Stimulated activated CD4-positive, alpha-beta T cell treated with anti-CD3 and anti-CD28 coated beads, Interleukin-4, amount 100 ng/mL, for 24 hours (primary cell): ENCODE results near the gene ADGRV1.

Experiments used
- DNase-seq: peaks from one replicate; pipeline ENCODE4 v3.0.0-alpha.2; 2020

Gene ADGRV1

GRCh38 chr5:90875456-90875855, 316.9 kb downstream of the ADGRV1 start:
- DNase-seq, result no peak

GRCh38 chr5:90876366-90876765, 317.8 kb downstream of the ADGRV1 start:
- no peak for DNase-seq

GRCh38 chr5:90877049-90877448, 318.5 kb downstream of the ADGRV1 start:
- DNase-seq, result no peak

- DNase-seq, result no peak
Observed at GRCh38 chr5:90878081-90878480, 319.5 kb downstream of the ADGRV1 start.

- DNase-seq, result no peak
Observed at GRCh38 chr5:90878549-90879196, 320.1 kb downstream of the ADGRV1 start.

GRCh38 chr5:90881626-90882150, 323.1 kb downstream of the ADGRV1 start:
- no peak for DNase-seq

GRCh38 chr5:90882448-90882847, 323.9 kb downstream of the ADGRV1 start:
- no peak for DNase-seq

DNA sequence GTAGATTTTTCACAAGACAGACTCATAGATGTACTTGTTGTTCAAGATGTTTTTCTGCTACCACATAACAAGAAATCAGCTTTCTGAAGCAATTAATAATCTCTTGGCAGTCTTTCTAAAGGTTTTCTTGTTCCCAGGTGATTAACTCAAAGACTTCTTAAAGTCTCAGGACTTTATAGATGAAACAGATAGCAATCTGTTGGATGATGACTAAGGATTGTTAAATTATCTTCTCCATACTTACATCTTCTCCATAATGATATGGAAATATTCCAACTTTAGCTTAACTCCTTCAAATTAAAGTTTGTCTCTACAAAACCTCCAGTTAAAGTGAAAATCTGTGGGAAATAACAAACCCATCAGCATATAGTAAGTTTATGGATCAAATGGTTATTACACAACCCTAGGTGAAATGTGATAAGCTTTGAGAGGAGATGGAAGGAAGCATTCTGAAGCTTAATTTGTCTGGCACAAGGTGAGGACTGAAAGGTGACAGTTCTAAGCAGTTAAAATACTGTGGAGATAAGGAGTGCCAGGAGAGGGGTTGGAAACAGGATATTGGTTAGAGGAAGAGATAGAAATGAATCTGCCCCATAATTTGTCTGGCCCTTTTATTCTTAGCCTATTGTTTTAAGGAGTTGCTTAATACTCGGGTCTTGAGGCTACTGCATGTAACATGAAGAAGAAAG, 326.7 kb downstream of the ADGRV1 start:
- no peak for DNase-seq

GRCh38 chr5:90886381-90886780, 327.8 kb downstream of the ADGRV1 start:
- DNase-seq, result no peak

- DNase-seq, result no peak
Observed at GRCh38 chr5:90888511-90889324, 330.1 kb downstream of the ADGRV1 start.

DNA sequence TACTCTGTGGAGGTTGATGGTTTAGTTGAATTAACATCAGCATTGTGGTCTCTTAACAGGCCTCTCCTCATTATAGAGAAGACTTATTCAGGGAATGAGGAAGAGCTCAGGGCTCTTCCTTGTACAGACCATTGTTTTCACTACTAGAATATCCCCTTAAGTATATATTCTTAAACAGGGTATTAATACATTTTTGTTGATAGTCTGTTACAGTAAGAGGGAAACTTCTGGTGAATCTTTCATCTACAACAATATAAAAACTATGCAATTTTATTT, 330.7 kb downstream of the ADGRV1 start:
- DNase-seq, result no peak

GRCh38 chr5:90890180-90890579, 331.6 kb downstream of the ADGRV1 start:
- DNase-seq, result no peak

GRCh38 chr5:90894866-90895420, 336.3 kb downstream of the ADGRV1 start:
- DNase-seq, result no peak

GRCh38 chr5:90897618-90898017, 339.0 kb downstream of the ADGRV1 start:
- no peak for DNase-seq

DNA sequence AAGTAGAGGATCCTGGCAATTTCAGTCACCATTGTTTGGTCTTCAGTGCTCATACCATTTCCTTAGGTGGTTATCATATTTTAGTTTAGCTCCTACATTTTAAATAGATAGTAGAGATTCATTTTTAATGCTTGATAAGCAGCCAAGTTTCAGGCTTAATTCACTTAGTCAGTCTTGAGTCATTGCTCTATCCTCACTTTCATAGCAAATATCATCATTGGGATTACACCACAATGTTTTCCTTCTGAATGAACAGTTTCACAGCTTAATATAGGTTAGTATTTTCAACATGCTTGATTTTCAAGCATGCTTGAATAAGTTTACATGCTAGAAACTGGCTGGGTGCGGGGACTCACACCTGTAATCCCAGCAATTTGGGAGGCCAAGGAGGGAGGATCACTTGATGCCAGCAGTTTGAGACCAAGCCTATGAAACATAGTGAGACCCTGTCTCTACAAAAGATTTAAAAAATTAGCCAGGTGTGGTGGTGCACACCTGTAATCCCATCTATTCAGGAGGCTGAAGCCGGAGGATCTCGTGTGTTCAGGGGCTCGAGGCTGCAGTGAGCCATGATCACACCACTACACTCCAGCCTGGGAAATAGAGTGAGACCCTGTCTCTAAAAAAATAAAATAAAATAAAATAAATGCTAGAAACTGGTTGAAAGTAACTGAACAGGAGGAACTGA, 339.9 kb downstream of the ADGRV1 start:
- no peak for DNase-seq

DNA sequence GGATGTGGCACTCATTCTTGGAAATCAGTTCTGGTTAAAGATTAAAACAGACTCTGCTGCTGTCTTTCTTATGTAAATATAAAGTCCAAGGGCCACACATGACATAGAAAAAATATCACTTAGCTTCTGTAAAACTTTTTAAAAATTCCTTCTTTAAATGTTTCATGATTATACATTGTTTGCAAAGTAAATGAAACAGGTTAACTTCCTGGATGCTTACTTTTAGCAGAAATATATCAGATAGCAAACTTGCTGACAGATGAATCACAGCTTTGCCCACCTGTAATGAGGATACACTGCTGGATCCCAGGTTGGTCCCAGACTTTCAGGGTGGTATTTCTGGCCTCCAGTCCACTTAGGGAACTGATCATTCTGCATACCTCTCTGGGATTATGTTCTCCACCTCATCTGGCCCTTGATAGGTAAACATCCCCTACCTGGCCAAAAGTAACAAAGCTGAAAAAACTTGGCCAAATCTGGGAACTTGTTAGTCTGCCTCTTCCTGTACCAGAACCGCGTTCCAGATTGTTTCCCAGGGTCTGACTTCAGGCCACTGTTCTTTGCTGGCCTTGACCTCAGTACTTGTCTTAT, 340.5 kb downstream of the ADGRV1 start:
- no peak for DNase-seq

DNA sequence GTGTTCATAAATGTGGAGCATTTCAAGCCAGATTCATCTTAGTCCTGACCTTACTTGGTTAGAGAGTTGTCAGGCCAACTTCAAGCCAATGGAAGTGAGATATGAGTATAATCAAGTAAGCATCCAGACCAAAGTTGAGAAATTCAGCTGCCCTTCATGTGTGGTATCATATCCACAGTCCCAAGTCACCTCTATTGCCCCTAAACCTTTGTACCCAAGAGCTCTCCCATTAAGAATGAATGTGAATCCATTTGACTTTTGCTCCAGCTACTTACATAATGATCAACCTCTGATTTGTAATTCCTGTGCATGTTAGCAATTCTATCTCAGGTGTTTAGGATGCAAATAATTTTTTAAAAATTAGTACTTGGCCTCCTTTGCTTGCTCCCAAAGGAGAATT, 342.7 kb downstream of the ADGRV1 start:
- no peak for DNase-seq

- no peak for DNase-seq
Observed at GRCh38 chr5:90902170-90902569, 343.6 kb downstream of the ADGRV1 start.

GRCh38 chr5:90902651-90903386, 344.2 kb downstream of the ADGRV1 start:
- DNase-seq, result no peak

GRCh38 chr5:90909101-90909503, 350.5 kb downstream of the ADGRV1 start:
- no peak for DNase-seq

DNA sequence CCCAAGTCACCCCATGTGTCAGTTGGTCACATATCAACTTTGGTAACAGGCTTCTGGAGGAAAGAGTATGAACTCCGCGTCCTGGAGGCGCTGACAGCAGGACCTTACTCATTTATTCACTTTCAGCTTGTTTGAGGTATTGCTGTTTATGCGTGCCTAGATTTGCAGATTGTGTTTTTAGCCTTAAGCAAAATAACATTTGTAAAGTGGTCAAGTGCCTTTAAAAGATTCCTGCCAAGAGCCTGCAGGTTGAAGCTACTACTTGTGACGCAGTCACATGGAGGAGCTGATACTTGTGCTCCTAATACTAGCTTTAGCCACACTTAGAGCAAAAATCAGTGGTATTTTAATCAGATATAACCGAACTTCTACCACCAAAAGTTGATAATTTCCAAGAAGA, 351.3 kb downstream of the ADGRV1 start:
- no peak for DNase-seq

- no peak for DNase-seq
Observed at GRCh38 chr5:90911169-90911568, 352.6 kb downstream of the ADGRV1 start.
